Esophagus squamous epithelium (tissue), 4 donors: ENCODE results near the gene CPNE1.

ENCODE experiments used
- CTCF ChIP-seq, 6 experiments: fragments of 450-650 bp in 4 of 6; fragments of 200-600 bp in 2 of 6; sonication (generic) in 2 of 6; IDR thresholded peaks; one replicate each; pipeline ENCODE4 v1.5.1; 2016 to 2019; ENCODE audit warnings: antibody characterized with exemption in 6 of 6, mild to moderate bottlenecking in 4 of 6, moderate library complexity in 4 of 6
- POLR2A ChIP-seq, 4 donors: fragments of 450-650 bp; IDR thresholded peaks; one replicate each; pipeline ENCODE4 v1.6.1; 2017; ENCODE audit warnings: antibody characterized with exemption in 4 of 4, mild to moderate bottlenecking in 4 of 4, moderate library complexity in 3 of 4

- no peak for TF ChIP-seq CTCF (IDR thresholded peaks at IDR 0.05)
- TF ChIP-seq POLR2A (IDR thresholded peaks at IDR 0.05), result no peak
Measured at GRCh38 chr20:35598476-35598875, 66.2 kb downstream of the CPNE1 start.
